Muscle of leg (tissue), 11 donors: ENCODE results near the gene PANX1. TPM values are rescaled to one million over a fixed set of nuclear protein-coding genes. Genes with fewer than 3 reads are reported as not detected.

Experiments used
- DNase-seq: peaks from one replicate; pipeline ENCODE4 v3.0.0; 2013
- H3K27ac ChIP-seq: one replicate; pipeline ENCODE4 v1.5.1; 2013; ENCODE audit warnings: mild to moderate bottlenecking, low read length, control low read depth
- H3K27me3 ChIP-seq: one replicate; pipeline ENCODE4 v1.6.1; 2013; ENCODE audit warnings: low read length; ENCODE audit not compliant: control insufficient read depth, insufficient read depth
- H3K36me3 ChIP-seq: one replicate; pipeline ENCODE4 v1.6.1; 2013; ENCODE audit warnings: low read length; ENCODE audit not compliant: control insufficient read depth, insufficient read depth
- H3K4me1 ChIP-seq: one replicate; pipeline ENCODE4 v1.6.1; 2013; ENCODE audit warnings: low read length; ENCODE audit not compliant: control insufficient read depth, insufficient read depth
- H3K4me3 ChIP-seq: one replicate; pipeline ENCODE4 v1.5.1; 2013; ENCODE audit warnings: low read length, control low read depth
- H3K9me3 ChIP-seq: replicated peaks from 2 replicates; pipeline ENCODE4 v1.6.1; 2013; ENCODE audit warnings: low read depth, low read length; ENCODE audit not compliant: control insufficient read depth
- WGBS: methylation state at CpG from one replicate; pipeline ENCODE4 v1.1.5; 2013; ENCODE audit warnings: missing lambda C conversion rate; ENCODE audit not compliant: insufficient coverage; 5-methylcytosine and 5-hydroxymethylcytosine counted together
- polyA plus RNA-seq, 8 donors: library from polyadenylated mRNA; unstranded; fragments of 120-200 nt; gene quantifications; one replicate each; pipeline versions ENCODE4 v1.2.1 to v1.2.3, GENCODE V29; 2013; ENCODE audit warnings: inconsistent platforms in 1 of 8, low replicate concordance in 1 of 8; ENCODE audit not compliant: insufficient read length in 8 of 8, insufficient read depth in 1 of 8
- total RNA-seq: library from RNA; stranded (reverse); fragments of 120-200 nt; gene quantifications from one replicate; pipeline ENCODE4 v1.2.4, GENCODE V29; 2013

The PANX1 gene
- total and polyA plus RNA-seq, 9 donors, result 10.5 to 27.1 (median 20.7) TPM

DNA sequence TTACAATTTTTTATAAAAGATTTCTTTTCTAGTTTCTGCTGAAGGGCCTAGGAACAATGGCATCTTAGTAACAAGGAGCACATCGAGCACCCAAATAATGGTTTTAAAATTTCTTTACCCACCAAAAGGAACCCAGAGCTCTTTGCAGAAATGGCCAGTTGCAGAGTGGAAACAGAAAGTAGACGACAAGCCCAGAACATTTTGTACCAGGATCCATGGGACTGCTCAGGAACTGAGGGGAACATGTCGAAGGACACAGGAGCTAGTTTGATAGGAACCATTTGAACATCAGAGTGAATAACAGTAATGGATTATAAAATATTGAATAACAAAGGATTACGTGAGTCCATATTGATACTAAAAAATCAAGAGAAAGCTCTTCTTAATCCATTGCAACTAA, 17.3 kb downstream of the PANX1 start:
- Histone ChIP-seq H3K36me3 (no peaks in the 10 kb centered on the region), H3K27ac (no peak overlapping the region), H3K9me3 (no peaks in the 10 kb centered on the region), H3K27me3 (no peaks in the 10 kb centered on the region), H3K4me3 (no peak overlapping the region), H3K4me1 (peaks cover 24% of the 10 kb centered on the region)
- no peak for DNase-seq
- WGBS, result 100% methylated on average over 2 of the region's 4 CpGs

DNA sequence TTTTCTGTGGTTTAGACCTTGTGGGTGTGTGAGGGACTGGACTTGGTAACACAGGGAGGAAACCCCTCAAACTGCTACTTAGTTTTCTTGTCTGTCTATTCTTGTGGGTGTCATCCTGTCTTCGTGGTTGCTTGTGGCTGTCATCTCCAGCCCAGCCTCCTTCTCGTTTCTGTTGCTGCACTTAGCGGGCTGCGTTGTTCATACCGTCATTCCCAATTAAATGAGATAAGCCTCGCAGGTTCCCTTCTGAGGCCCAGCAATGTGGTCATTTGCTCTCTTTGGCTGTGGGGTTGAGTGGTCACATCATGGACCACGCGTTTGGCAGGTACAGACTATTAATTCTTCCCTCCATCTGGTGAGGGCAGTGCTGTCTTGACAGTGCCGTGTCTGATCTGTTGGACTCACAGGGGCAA, 18.8 kb downstream of the PANX1 start:
- Histone ChIP-seq H3K36me3 (no peaks in the 10 kb centered on the region), H3K27me3 (no peaks in the 10 kb centered on the region), H3K27ac (no peak overlapping the region), H3K4me3 (no peak overlapping the region), H3K4me1 (peaks cover 29% of the 10 kb centered on the region), H3K9me3 (no peaks in the 10 kb centered on the region)
- 80% methylated on average over 2 of the region's 9 CpGs for WGBS
- no peak for DNase-seq

DNA sequence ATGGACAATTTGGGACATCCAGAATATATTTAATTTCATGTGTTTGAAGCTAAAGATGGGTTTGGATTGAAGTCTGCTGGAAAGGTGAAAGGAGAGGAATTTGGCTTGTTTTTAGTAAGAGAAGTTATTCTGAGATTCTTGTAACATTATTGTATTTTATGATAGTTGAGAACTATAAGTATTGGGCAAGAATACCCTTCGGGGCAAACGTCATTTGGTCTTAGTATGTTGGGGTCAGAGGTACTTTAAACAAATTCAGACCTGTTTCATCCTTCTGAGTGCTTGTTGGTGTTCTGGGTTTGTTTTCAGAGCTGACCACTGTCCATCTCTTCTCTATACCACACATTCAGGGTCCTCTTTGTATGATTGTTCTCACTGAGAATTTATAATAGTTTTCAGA, 19.5 kb downstream of the PANX1 start:
- DNase-seq, result no peak
- H3K4me1 ChIP-seq, result peaks cover 32% of the 10 kb centered on the region
- no peaks in the 10 kb centered on the region for H3K9me3 ChIP-seq
- no peaks in the 10 kb centered on the region for H3K36me3 ChIP-seq
- WGBS, result no CpG with 5 or more reads among the region's 2 CpGs
- no peak overlapping the region for H3K4me3 ChIP-seq
- H3K27ac ChIP-seq, result no peak overlapping the region
- no peaks in the 10 kb centered on the region for H3K27me3 ChIP-seq

DNA sequence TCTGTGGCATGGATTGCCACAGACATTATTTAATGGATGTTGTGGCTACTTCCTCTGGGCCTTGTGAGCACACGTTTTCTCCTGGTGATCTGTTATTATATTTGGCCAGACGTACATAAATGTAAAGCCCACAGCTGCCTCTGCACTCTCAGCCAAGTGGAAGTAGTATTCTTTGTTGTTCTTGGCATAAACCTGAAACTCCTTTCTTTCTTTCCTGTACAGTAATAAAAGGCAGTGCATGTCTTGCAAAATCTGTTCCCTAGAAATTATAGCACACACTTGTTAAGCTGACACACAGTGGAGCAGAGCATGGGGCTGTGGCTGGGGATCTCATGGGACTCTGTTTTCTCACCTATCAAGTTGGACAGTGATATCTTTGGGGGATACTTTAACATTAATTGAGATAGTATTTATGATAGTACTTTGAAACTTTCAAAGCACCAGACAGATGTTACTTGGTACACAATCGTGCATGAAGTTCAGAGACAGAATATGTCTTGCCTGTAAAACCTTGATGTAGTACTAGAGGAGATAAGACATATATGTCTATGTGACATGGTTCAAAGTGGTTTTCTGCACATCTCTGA, 20.9 kb downstream of the PANX1 start:
- DNase-seq, result peak; percentile 70
- Histone ChIP-seq H3K27me3 (no peaks in the 10 kb centered on the region), H3K4me3 (no peak overlapping the region), H3K4me1 (peaks cover 32% of the 10 kb centered on the region), H3K36me3 (peaks cover 8% of the 10 kb centered on the region), H3K9me3 (no peaks in the 10 kb centered on the region), H3K27ac (no peak overlapping the region)
- WGBS, result 13% methylated on average over 1 of the region's 3 CpGs

DNA sequence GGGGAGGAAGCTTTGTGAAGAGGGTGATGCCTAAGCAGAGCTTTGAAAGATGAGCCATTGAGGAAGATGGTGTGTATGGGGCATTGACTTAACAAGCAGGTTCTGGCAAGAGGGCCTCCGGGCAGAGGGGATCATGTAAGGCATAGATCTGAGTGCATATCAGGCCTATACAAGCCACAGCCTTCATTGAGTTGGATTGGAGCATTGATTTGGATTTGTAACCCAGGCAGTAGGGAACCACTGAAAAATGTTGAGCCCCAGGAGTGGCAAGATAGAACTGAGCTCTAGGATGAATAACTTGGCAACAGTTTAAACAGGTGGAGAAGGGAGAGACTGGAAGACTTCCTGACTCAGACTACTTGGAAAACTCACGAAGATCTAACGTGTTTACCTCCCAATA, 21.4 kb downstream of the PANX1 start:
- WGBS, result 100% methylated on average over 1 of the region's 3 CpGs
- Histone ChIP-seq H3K36me3 (peaks cover 9% of the 10 kb centered on the region), H3K4me1 (peaks cover 32% of the 10 kb centered on the region), H3K9me3 (no peaks in the 10 kb centered on the region), H3K27ac (no peak overlapping the region), H3K4me3 (no peak overlapping the region), H3K27me3 (no peaks in the 10 kb centered on the region)
- DNase-seq, result no peak

DNA sequence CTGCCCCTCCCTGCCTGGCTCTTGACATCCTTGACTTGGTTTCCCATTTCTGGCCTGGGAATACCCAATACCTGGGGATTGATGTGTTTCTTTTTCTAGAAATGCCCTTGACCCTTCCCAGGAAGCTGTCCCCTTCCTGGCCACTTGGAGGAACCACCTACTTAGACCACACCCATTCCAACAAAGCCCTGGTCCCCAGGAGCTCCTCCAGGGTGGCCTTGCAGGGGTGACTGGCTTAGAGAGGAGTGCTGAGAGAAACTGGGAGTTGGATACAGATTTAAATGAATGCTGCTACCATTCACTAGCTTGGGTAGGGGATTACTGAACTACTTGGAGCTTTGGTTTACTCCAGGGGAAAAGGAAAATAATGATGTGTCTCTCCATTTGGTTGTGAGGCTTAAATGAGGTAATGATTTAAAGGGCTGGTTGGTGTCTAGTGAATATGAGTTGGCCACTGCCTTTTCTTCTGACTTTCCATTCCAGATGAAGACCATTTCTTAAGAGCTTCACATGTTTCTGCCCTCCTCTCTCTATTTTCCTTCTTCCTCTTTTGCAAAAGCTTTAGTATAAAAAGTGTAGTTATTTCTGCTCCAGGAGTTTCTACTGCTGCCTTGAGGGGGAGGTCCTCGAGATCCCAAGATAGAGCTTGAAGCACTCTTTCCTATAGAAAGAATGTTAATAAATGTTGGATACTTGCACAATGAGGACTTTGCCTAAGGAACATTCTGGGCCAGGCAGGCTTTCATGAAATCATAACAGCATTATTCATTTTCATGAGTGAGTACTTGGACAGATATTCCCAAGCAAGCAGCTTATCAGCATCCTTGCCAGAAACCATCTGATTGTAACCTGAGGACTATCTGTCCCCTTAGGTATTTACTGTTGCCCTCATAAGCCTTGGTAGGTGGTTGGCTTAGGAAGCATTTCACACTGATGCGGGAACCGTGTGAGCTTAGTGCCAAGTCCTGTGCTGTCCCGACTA, 22.4 kb downstream of the PANX1 start:
- H3K4me3 ChIP-seq, result no peak overlapping the region
- H3K4me1 ChIP-seq, result peaks cover 32% of the 10 kb centered on the region
- H3K27me3 ChIP-seq, result no peaks in the 10 kb centered on the region
- peak; percentile 26 for DNase-seq
- H3K36me3 ChIP-seq, result peaks cover 9% of the 10 kb centered on the region
- WGBS, result no CpG with 5 or more reads among the region's 4 CpGs
- H3K27ac ChIP-seq, result no peak overlapping the region
- H3K9me3 ChIP-seq, result no peaks in the 10 kb centered on the region

DNA sequence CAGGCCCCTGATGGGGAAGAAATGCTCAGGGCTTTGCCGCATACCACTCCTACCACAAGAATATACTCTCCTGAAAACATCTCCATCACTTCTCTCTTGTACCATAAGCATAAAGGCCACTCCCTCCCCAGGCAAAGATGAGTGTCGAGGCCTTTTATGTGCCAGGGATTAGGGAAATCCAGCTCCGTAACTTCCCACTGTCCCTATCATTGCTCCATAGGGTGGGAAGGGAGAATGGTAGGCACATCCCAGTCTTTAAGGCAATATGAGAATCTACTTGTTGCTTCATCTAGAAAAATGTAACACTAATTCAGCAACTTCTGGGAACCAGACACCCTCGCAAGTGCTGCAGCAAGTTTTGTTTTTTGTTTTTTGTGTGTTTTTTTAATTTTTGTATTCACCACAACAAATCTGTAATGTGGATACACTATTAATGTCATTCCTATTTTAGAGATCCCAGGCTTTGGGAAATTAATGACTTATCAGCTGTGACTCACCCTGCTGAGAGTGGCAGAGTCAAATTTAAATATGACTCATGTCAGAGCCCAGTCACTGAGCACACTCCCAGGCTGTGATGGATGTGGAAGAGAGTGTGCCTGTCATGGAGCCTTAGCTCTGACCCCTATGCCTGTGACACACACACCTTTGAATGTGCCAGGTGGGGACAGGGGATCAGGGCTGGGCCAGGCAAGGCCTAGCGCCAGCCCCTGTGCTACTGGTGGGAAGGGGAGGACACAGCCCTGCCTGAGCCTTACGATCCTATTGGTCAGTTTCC, 23.4 kb downstream of the PANX1 start:
- 57% methylated on average over 1 of the region's 6 CpGs for WGBS
- peaks cover 32% of the 10 kb centered on the region for H3K4me1 ChIP-seq
- no peaks in the 10 kb centered on the region for H3K9me3 ChIP-seq
- DNase-seq, result peak; percentile 36
- H3K4me3 ChIP-seq, result no peak overlapping the region
- H3K36me3 ChIP-seq, result peaks cover 11% of the 10 kb centered on the region
- H3K27me3 ChIP-seq, result no peaks in the 10 kb centered on the region
- peak overlapping the region; percentile 35 for H3K27ac ChIP-seq

DNA sequence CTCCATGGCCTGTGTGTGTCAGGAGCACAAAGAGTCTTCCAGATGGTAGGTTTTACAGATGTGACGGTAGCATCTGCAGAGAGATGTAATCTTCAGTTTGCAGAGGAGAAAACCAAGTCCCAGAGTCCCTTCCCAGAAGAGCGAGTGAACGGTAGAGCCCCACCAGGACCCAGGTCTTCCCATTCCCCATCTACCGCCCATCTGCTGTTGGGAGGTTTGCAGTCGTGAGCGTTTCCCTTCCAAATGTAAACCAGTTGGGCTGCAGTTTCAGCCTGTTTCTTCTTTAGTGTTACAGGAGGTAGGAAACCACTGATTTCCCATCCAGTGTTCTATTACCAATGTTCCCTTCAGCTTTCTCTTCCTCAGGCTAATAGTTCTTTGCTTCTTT, 24.0 kb downstream of the PANX1 start:
- no peak for DNase-seq
- peaks cover 11% of the 10 kb centered on the region for H3K36me3 ChIP-seq
- no peaks in the 10 kb centered on the region for H3K27me3 ChIP-seq
- H3K27ac ChIP-seq, result peak overlapping the region; percentile 35
- 44% methylated on average over 1 of the region's 6 CpGs for WGBS
- H3K4me3 ChIP-seq, result no peak overlapping the region
- no peaks in the 10 kb centered on the region for H3K9me3 ChIP-seq
- H3K4me1 ChIP-seq, result peaks cover 32% of the 10 kb centered on the region

DNA sequence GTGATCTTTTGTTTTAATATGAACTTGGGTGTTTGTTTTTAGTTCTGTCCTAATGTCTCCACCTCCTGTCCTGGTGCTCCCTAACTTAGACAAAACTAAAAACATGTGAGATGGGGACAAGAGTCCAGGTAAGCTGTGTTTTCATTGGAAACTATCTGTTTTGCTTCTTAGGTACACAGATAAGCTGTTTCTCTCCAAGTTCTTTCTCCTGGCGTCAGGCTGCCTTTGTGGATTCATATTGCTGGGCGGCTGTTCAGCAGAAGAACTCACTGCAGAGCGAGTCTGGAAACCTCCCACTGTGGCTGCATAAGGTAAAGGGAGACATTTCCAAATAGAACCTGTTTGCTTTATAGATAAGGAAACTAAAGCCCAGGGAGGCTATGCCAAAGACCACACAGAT, 24.7 kb downstream of the PANX1 start:
- DNase-seq, result no peak
- Histone ChIP-seq H3K9me3 (no peaks in the 10 kb centered on the region), H3K4me3 (no peak overlapping the region), H3K4me1 (peaks cover 32% of the 10 kb centered on the region), H3K27ac (no peak overlapping the region), H3K27me3 (no peaks in the 10 kb centered on the region), H3K36me3 (peaks cover 11% of the 10 kb centered on the region)
- no CpG with 5 or more reads among the region's 3 CpGs for WGBS
